GM18526 (cell line): ENCODE data around the gene KIAA1671.

Experiments used
- POLR2A ChIP-seq: IDR thresholded peaks from 3 replicates; pipeline ENCODE4 v1.6.1; 2011; ENCODE audit not compliant: insufficient read length; ENCODE audit errors: extremely low read depth

The KIAA1671 gene

GRCh38 chr22:25105817-25106650 lies 153.5 kb downstream of the KIAA1671 start:
- no peak for TF ChIP-seq POLR2A

GRCh38 chr22:25109878-25110595 lies 157.5 kb downstream of the KIAA1671 start:
- no peak for TF ChIP-seq POLR2A

GRCh38 chr22:25110596-25110845 lies 158.0 kb downstream of the KIAA1671 start:
- TF ChIP-seq POLR2A, result no peak

- TF ChIP-seq POLR2A, result no peak
These were observed 158.5 kb downstream of the KIAA1671 start for GRCh38 chr22:25110846-25111578.

- TF ChIP-seq POLR2A, result no peak
These were observed 159.3 kb downstream of the KIAA1671 start for GRCh38 chr22:25111579-25112517.

- no peak for TF ChIP-seq POLR2A
These were observed 160.2 kb downstream of the KIAA1671 start for GRCh38 chr22:25112538-25113253.

GRCh38 chr22:25113316-25113721 lies 160.8 kb downstream of the KIAA1671 start:
- no peak for TF ChIP-seq POLR2A

- TF ChIP-seq POLR2A, result no peak
These were observed 162.2 kb downstream of the KIAA1671 start for GRCh38 chr22:25114369-25115362.

- TF ChIP-seq POLR2A, result no peak
These were observed 167.1 kb downstream of the KIAA1671 start for GRCh38 chr22:25119609-25120008.

- TF ChIP-seq POLR2A, result no peak
These were observed 167.6 kb downstream of the KIAA1671 start for GRCh38 chr22:25120093-25120561.

GRCh38 chr22:25120761-25121212 lies 168.3 kb downstream of the KIAA1671 start:
- no peak for TF ChIP-seq POLR2A

GRCh38 chr22:25122136-25122764 lies 169.7 kb downstream of the KIAA1671 start:
- TF ChIP-seq POLR2A, result no peak
